K562 (cell line): ENCODE measurements around the gene AP2S1. TPM values are rescaled to one million over a fixed set of nuclear protein-coding genes. Genes with fewer than 3 reads are reported as not detected.

Experiments used
- HDAC1 ChIP-seq, 2 experiments: fragments of 450-650 bp; IDR thresholded peaks; 2 replicates each; pipeline ENCODE4 v1.6.1; 2016 to 2017; ENCODE audit warnings: inconsistent platforms in 1 of 2, mild to moderate bottlenecking in 1 of 2, moderate library complexity in 1 of 2
- KDM4B ChIP-seq, 2 experiments: fragments of 450-650 bp in 1 of 2; sonication (generic) in 1 of 2; IDR thresholded peaks; 2 replicates each; pipeline ENCODE4 v1.6.1; 2016 to 2017; ENCODE audit warnings: borderline replicate concordance in 2 of 2, antibody characterized with exemption in 1 of 2, low read depth in 1 of 2, mild to moderate bottlenecking in 1 of 2
- MCM3 ChIP-seq: fragments of 450-650 bp; IDR thresholded peaks from 2 replicates; pipeline ENCODE4 v1.6.1; 2016
- OTX1 ChIP-seq: fragments of 450-650 bp; formaldehyde crosslinking; IDR thresholded peaks from 2 replicates; pipeline ENCODE4 v1.4.0; 2022; ENCODE audit warnings: mild to moderate bottlenecking
- SREBF2 ChIP-seq: sonication (generic); formaldehyde crosslinking; IDR thresholded peaks from 2 replicates; pipeline ENCODE4 v1.4.0; 2020; ENCODE audit warnings: mild to moderate bottlenecking, missing genetic modification reagents
- SUPT5H ChIP-seq: fragments of 450-650 bp; IDR thresholded peaks from 2 replicates; pipeline ENCODE4 v1.6.1; 2016
- TCF7L2 ChIP-seq: fragments of 150-350 bp; IDR thresholded peaks from 2 replicates; pipeline ENCODE4 v1.6.1; 2016; ENCODE audit warnings: low read depth, mild to moderate bottlenecking, low read length, moderate library complexity
- polyA plus RNA-seq, 8 experiments: library from polyadenylated mRNA; depleted of rRNA in 4 of 8; stranded (reverse) in 5 of 8; unstranded in 3 of 8; fragments of >200 nt; fragmentation: Nextera tagmentation in 2 of 8; fragmentation: Illumina TruSeq in 1 of 8; extraction: Ambion mirVana in 2 of 8; extraction: Trizol in 1 of 8; gene quantifications; 2 replicates each; pipeline versions ENCODE4 v1.2.1 to v1.2.3, GENCODE V29; 2011 to 2014; ENCODE audit warnings: inconsistent platforms in 1 of 8, missing spikeins in 1 of 8
- total RNA-seq, 7 experiments: library from RNA; depleted of rRNA in 6 of 7; stranded (reverse); fragments of >200 nt in 6 of 7; fragmentation: Illumina TruSeq in 2 of 7; extraction: Trizol in 2 of 7; gene quantifications; 2 replicates each; pipeline versions ENCODE4 v1.2.1 to v1.2.3, GENCODE V29; 2011 to 2021; ENCODE audit warnings: low replicate concordance in 1 of 7
- TF ChIP-seq, protein P1 (sequence below): fragments of 250-450 bp; sonication (Bioruptor Pico); IDR thresholded peaks from 2 replicates; pipeline ENCODE4 v1.4.0; 2020; ENCODE audit warnings: mild to moderate bottlenecking, moderate library complexity
- TF ChIP-seq, protein P2 (sequence below): fragments of 200-800 bp; sonication (Bioruptor generic); IDR thresholded peaks from 2 replicates; pipeline ENCODE4 v1.6.1; 2016; ENCODE audit warnings: missing genetic modification characterization, missing compliant biosample characterization
- TF ChIP-seq, protein P3 (sequence below), 2 experiments: fragments of 150-350 bp in 1 of 2; IDR thresholded peaks; 2 replicates each; pipeline ENCODE4 v1.6.1; 2012 to 2016; ENCODE audit warnings: low read depth in 2 of 2, low read length in 2 of 2, mild to moderate bottlenecking in 1 of 2, moderate library complexity in 1 of 2
- TF ChIP-seq, protein P4 (sequence below): fragments of 450-650 bp; formaldehyde crosslinking; IDR thresholded peaks from 2 replicates; pipeline ENCODE4 v1.4.0; 2020; ENCODE audit warnings: mild to moderate bottlenecking, moderate library complexity

The AP2S1 gene
- total and polyA plus RNA-seq, 9 of the 15 experiments (the other 6 are each of a cell fraction or from before 2014, with no cell fraction given), result 32.4 to 294 (median 136) TPM

DNA sequence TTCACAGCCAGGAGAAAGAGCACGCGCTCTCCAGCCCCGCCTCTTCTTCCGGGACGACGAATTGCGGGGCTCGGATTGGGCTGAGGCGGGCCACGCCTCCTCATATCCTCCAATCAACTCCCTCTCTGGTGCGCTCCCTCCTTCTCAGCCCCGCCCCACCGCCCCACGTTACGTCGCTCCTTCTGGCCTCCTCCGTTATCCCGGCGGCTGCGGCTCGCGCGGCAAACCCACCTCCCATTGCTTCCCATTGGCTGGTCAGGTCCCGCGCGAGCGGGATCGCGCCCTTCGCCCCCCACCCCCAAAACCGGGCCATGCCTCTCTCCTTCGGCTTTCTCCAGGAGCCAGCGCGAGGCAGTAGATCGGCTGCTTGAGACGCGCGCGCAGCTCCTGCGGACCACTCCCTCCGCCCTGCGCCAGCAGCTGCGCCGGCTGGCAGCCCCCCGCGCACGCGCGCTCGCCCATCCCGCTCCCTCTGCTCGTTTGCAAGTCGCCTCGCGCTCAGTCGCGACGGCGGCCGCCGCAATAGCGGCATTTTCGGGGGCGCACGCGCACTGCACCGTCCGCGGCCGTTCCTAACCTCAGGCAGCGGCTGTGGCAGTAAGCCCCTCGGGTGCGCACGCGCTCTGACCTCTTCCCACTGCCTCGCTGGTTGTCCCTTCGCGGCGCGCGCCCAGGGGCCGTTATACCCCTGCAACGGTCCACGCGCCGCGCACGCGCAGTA, 9.6 kb upstream of the AP2S1 start (continued):
- TF ChIP-seq, protein P1, sequence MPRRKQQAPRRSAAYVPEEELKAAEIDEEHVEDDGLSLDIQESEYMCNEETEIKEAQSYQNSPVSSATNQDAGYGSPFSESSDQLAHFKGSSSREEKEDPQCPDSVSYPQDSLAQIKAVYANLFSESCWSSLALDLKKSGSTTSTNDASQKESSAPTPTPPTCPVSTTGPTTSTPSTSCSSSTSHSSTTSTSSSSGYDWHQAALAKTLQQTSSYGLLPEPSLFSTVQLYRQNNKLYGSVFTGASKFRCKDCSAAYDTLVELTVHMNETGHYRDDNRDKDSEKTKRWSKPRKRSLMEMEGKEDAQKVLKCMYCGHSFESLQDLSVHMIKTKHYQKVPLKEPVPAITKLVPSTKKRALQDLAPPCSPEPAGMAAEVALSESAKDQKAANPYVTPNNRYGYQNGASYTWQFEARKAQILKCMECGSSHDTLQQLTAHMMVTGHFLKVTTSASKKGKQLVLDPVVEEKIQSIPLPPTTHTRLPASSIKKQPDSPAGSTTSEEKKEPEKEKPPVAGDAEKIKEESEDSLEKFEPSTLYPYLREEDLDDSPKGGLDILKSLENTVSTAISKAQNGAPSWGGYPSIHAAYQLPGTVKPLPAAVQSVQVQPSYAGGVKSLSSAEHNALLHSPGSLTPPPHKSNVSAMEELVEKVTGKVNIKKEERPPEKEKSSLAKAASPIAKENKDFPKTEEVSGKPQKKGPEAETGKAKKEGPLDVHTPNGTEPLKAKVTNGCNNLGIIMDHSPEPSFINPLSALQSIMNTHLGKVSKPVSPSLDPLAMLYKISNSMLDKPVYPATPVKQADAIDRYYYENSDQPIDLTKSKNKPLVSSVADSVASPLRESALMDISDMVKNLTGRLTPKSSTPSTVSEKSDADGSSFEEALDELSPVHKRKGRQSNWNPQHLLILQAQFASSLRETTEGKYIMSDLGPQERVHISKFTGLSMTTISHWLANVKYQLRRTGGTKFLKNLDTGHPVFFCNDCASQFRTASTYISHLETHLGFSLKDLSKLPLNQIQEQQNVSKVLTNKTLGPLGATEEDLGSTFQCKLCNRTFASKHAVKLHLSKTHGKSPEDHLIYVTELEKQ (CRISPR knock-in tag), result no peak
- TF ChIP-seq, protein P2, sequence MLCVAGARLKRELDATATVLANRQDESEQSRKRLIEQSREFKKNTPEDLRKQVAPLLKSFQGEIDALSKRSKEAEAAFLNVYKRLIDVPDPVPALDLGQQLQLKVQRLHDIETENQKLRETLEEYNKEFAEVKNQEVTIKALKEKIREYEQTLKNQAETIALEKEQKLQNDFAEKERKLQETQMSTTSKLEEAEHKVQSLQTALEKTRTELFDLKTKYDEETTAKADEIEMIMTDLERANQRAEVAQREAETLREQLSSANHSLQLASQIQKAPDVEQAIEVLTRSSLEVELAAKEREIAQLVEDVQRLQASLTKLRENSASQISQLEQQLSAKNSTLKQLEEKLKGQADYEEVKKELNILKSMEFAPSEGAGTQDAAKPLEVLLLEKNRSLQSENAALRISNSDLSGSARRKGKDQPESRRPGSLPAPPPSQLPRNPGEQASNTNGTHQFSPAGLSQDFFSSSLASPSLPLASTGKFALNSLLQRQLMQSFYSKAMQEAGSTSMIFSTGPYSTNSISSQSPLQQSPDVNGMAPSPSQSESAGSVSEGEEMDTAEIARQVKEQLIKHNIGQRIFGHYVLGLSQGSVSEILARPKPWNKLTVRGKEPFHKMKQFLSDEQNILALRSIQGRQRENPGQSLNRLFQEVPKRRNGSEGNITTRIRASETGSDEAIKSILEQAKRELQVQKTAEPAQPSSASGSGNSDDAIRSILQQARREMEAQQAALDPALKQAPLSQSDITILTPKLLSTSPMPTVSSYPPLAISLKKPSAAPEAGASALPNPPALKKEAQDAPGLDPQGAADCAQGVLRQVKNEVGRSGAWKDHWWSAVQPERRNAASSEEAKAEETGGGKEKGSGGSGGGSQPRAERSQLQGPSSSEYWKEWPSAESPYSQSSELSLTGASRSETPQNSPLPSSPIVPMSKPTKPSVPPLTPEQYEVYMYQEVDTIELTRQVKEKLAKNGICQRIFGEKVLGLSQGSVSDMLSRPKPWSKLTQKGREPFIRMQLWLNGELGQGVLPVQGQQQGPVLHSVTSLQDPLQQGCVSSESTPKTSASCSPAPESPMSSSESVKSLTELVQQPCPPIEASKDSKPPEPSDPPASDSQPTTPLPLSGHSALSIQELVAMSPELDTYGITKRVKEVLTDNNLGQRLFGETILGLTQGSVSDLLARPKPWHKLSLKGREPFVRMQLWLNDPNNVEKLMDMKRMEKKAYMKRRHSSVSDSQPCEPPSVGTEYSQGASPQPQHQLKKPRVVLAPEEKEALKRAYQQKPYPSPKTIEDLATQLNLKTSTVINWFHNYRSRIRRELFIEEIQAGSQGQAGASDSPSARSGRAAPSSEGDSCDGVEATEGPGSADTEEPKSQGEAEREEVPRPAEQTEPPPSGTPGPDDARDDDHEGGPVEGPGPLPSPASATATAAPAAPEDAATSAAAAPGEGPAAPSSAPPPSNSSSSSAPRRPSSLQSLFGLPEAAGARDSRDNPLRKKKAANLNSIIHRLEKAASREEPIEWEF, result no peak
- TF ChIP-seq HDAC1 (IDR thresholded peaks at IDR 0.05) (peak in 1 of 2 experiments; percentile 47; a peak in 1 of 4 replicates), KDM4B (IDR thresholded peaks at IDR 0.05; ENCODE audit: borderline replicate concordance in 2 of 2, low read depth in 1 of 2) (peak in 1 of 2 experiments; percentile 73; a peak in 1 of 4 replicates), TCF7L2 (no peak), SREBF2 (CRISPR knock-in tag) (no peak), SUPT5H (peak; percentile 94), OTX1 (CRISPR knock-in tag) (0 out of 2 replicates have a peak, but pooled peaks have one; percentile 4), MCM3 (no peak)
- TF ChIP-seq, protein P3, sequence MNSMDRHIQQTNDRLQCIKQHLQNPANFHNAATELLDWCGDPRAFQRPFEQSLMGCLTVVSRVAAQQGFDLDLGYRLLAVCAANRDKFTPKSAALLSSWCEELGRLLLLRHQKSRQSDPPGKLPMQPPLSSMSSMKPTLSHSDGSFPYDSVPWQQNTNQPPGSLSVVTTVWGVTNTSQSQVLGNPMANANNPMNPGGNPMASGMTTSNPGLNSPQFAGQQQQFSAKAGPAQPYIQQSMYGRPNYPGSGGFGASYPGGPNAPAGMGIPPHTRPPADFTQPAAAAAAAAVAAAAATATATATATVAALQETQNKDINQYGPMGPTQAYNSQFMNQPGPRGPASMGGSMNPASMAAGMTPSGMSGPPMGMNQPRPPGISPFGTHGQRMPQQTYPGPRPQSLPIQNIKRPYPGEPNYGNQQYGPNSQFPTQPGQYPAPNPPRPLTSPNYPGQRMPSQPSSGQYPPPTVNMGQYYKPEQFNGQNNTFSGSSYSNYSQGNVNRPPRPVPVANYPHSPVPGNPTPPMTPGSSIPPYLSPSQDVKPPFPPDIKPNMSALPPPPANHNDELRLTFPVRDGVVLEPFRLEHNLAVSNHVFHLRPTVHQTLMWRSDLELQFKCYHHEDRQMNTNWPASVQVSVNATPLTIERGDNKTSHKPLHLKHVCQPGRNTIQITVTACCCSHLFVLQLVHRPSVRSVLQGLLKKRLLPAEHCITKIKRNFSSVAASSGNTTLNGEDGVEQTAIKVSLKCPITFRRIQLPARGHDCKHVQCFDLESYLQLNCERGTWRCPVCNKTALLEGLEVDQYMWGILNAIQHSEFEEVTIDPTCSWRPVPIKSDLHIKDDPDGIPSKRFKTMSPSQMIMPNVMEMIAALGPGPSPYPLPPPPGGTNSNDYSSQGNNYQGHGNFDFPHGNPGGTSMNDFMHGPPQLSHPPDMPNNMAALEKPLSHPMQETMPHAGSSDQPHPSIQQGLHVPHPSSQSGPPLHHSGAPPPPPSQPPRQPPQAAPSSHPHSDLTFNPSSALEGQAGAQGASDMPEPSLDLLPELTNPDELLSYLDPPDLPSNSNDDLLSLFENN (IDR thresholded peaks at IDR 0.05; ENCODE audit: low read depth in 2 of 2, low read length in 2 of 2), result no peak
- TF ChIP-seq, protein P4, sequence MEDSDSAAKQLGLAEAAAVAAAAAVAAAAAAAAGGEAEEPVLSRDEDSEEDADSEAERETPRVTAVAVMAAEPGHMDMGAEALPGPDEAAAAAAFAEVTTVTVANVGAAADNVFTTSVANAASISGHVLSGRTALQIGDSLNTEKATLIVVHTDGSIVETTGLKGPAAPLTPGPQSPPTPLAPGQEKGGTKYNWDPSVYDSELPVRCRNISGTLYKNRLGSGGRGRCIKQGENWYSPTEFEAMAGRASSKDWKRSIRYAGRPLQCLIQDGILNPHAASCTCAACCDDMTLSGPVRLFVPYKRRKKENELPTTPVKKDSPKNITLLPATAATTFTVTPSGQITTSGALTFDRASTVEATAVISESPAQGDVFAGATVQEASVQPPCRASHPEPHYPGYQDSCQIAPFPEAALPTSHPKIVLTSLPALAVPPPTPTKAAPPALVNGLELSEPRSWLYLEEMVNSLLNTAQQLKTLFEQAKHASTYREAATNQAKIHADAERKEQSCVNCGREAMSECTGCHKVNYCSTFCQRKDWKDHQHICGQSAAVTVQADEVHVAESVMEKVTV, result no peak
